ENCODE data around the gene STXBP5L.
"Not testable (repeated sequence)": the region's sequence is repeated elsewhere in the genome, so short reads cannot be mapped to it uniquely, and the experiment has no call there.

STXBP5L gene

DNA sequence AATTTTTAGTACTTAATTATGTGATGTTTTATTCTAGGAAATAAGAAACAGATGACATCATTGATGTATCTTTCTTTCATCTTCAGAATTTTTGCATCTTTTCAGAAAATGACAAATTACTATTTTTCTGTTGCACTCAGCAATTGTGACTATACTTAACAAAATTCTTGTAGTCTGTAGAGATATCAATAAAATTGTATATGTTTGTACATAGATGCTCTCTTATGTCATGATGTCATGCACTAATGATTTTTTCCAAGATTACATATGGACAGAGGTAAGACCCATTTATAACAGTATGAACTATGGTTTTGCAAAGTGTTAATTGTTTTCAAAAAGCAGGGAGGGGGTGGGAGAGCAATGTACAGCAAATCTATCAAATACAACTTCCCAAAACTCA lies 516.5 kb downstream of the STXBP5L start:
- DNase-seq (ENCODE audit: low read depth in 1 of 2, low spot score in 1 of 2) = no peak

DNA sequence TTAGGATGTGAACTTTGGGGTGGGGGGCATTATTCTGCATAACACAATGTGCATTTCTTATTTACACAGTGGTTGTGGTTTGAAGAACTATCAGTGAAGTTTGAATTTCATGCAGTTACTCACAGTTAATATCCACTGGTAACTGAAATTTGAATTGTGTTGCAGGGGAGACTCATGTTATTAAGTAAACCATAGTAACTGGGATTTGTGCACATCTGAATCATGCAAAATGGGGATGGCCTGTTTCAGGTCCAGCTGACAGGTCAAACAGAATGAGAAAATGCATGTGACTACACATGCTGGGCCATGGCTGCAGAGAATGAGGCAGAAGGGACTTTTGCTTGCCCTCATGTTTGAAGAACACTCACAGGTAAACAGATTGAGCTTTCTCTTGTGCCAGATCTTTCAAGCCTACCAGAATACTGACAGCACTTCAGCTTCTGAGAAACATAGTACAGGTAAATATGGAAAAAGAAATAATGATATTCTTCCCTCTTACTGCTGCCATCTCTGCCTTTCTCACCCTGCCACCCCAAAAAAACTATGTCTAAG lies 522.7 kb downstream of the STXBP5L start:
- no peak for DNase-seq (ENCODE audit: low read depth in 1 of 2, low spot score in 1 of 2)

DNA sequence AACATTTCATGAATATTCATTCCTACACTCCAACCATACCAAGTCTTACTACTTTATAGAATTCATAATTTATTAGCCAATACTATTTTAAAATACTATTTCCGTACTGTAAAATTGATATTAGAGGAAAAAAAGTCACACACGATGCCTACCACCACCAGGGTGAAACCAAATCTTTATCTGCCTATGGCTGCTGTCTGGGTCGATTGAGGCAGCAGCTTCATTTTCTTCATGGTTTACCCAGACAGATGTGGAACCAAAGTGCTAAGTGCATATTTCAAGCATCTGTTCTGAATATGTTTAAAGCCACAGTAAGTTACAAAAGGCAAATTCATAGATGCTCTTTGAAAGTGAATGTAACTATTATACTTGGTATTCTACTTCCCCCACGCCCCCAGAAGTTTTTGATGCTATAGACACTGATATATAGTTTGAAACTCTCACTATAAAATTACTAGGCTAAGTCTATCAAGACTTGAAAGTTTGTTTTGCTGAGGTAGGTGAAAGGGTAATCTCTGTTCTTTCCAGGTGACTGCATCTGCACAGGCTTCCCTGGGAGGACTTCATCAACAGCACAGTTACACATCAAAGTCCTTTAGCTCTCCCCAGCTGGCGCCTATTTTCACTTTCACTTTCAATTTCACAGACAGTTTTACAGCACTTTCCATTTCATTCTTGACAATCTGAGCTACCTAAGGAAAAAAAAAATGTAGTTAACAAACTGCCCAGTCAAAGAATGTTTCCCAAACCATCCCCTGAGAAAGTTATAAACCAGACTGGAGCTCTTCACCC lies 523.9 kb downstream of the STXBP5L start:
- DNase-seq (ENCODE audit: low read depth in 1 of 2, low spot score in 1 of 2) = peak in 1 of 2 donors; percentile 69

DNA sequence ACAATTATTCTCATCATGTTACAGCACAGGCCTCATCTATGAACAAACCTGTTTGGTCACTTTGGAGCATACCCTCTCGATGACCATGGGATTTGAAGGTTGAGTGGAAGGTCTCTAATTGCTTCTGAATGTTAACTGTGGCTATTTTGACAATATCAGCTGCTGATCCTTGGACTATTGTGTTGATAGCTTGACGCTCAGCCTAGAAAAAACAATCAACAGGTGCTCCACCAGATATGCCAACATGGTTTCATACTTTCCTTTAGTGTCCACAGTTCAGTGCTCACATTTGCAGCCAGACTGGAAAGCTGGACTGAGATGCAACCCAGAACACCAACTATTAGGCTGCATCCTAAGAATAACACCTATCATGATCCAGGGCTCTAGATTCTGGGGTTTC lies 528.1 kb downstream of the STXBP5L start:
- no peak for DNase-seq (ENCODE audit: low read depth in 1 of 2, low spot score in 1 of 2)

GRCh38 chr3:121436641-121437040 lies 528.6 kb downstream of the STXBP5L start:
- no peak for DNase-seq (ENCODE audit: low read depth in 1 of 2, low spot score in 1 of 2)

DNA sequence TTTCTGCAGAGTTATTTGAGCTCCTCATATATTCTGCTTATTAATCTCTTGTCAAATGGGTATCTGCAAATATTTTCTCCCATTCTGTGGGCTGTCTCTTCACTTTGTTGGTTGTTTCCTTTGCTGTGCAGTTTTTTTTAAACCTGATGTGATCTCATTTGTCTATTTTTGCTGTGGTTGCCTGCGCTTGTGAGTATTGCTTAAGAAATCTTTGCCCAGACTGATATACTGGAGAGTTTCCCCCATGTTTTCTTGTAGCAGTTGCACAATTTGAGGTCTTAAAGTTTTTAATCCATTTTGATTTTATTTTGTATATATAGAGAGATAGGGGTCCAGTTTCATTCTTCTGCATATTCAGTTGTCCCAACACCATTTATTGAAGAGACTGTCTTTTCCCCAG lies 535.5 kb downstream of the STXBP5L start:
- DNase-seq (ENCODE audit: low read depth in 1 of 2, low spot score in 1 of 2) = no peak

DNA sequence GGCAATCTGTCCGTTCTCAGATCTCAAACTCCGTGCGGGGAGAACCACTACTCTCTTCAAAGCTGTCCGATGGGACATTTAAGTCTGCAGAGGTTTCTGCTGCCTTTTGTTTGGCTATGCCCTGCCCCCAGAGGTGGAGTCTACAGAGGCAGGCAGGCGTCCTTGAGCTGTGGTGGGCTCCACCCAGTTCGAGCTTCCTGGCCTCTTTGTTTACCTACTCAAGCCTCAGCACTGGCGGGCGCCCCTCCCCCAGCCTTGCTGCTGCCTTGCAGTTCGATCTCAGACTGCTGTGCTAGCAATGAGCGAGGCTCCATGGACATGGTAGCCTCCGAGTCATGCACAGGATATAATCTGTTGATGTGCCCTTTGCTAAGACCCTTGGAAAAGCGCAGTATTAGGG lies 543.7 kb downstream of the STXBP5L start:
- DNase-seq (ENCODE audit: low read depth in 1 of 2, low spot score in 1 of 2) = not testable (repeated sequence)

DNA sequence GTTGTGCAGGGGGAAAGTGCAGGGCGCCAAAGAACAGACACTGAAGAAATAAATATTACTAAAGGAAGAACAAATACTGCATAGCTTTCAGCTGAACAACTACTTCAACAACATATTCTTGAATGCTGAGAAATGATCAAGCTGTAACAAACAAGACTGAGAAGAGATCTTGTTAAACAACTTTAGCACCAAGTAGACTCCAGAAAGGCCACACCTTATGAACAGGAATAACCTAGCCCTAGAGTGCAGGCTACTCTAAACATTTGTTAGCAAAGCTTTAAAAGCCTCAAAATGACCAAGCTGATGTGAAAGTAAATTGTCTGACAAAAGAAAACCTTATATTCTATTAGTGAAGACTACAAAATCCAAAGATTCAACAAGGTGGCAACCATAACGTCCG lies 554.6 kb downstream of the STXBP5L start:
- DNase-seq (ENCODE audit: low read depth in 1 of 2, low spot score in 1 of 2) = no peak

- no peak for DNase-seq (ENCODE audit: low read depth in 1 of 2, low spot score in 1 of 2)
Measured at GRCh38 chr3:121463745-121464144, 555.7 kb downstream of the STXBP5L start.

GRCh38 chr3:121467085-121467484 lies 559.1 kb downstream of the STXBP5L start:
- DNase-seq (ENCODE audit: low read depth in 1 of 2, low spot score in 1 of 2) = no peak

- DNase-seq (ENCODE audit: low read depth in 1 of 2, low spot score in 1 of 2) = no peak
Measured at GRCh38 chr3:121473001-121473400, 565.0 kb downstream of the STXBP5L start.
